GM19463 (cell line): ENCODE measurements around the gene CNTNAP5.

Experiments used
- ATAC-seq: cut with Tn5 transposase; IDR thresholded peaks from one replicate; pipeline ENCODE4 v1.9.1; 2021; ENCODE audit warnings: mild to moderate bottlenecking, moderate library complexity; ENCODE audit not compliant: unreplicated experiment

The CNTNAP5 gene

DNA sequence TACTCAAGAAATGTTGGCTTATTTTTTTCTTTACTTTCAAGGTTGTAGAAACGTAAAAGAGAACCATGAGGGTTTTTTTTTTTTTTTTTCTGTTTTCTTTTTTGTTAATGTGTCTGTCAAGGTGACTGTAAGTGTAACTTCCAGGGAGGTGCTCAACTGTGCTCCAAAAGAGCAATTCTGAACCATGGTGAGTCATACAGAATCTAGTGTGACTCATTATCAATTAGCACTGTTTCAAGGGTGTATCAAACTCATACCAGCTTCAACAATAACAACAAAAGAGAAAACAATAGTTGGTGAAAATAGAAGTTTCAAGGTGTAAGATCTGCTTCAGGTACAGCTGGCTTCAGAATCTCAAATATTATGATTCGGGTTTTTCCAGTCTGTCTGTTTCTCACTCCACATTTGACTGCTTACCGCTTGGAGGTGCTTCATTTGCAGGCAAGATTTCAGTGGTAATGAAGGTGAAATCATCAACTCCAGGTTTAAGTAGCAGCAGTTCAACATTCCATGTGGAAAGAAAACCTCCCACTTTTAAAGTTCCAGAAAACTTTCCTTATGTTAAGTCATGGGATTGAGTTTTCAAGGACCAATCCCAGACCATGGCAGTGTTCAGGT lies 850.6 kb downstream of the CNTNAP5 start:
- ATAC-seq: no peak

DNA sequence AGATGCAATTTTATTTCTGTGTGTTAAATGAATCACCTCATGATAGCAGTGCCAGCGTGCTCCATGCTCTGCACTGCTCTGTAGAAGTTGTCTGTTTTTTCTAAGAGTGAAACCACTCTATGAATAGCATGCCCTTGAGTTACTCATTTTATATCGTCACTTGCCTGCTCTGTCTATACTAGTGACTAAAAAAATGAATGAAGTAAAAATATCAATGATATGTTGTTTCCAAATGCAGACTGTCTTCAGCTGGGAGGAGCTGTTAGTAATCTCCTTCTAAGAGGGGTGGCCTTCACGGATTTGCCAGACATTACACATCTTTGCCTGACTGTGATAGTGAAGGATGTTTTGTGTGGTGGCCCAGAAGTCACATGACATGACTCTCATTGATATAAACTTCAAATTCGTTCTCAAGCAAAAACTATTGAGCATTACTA lies 852.1 kb downstream of the CNTNAP5 start:
- ATAC-seq: no peak

DNA sequence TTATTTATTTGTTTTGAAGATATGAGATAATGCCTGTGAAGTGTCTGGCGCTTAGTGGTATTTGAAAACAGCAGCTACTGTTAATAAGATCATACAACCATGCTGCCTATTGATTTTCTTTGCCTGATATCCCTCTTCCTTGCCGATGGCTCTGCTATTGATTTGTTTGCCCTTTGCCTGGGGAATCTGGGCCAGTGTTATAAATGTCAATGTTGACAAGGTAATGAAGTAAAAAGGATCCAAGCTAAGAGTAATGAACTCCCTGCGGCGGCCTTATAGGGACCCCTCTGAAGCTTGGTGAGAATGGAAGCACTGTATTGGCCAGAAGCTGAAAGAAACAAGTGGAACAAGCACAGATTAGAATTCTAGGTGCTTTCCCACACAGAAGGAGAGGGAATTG lies 854.6 kb downstream of the CNTNAP5 start:
- ATAC-seq: no peak

DNA sequence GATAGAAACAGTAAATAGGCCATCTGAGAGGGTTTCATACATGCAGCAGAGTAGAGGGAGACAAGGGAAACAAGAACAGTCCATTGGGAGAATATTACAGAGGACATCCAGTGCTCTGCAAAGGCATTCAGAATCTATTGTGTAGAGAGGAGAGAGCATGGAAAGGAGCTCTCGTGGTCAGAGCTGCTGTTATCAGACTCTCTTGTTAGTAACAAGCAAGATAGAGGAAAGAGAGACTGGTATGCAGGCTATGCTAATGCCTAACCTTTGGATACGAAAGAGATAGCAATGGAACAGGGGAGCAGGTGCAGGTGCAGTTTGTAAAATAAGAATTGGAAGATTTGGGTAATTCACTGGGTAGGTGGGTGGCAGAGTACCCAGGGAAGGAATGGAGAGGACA lies 855.9 kb downstream of the CNTNAP5 start:
- ATAC-seq: no peak

GRCh38 chr2:124882423-124882822 lies 857.3 kb downstream of the CNTNAP5 start:
- no peak for ATAC-seq

DNA sequence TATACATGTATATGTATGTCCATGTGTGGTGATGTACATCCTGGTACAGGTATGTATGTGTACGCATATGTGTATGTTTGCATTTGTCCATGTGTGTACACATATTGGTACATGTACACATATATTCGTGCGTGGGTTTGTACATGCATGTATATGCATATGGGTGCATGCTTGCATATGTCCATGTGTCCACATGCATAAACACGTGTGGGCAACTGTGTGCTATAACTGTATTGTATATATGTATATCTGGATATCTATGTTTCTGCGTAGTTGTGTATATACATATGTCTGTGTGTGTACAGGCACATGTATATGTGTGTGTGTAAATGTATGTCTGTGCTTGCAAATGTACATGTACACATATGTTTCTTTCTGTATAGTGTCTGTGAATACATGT lies 858.5 kb downstream of the CNTNAP5 start:
- no peak for ATAC-seq

GRCh38 chr2:124884315-124884714 lies 859.2 kb downstream of the CNTNAP5 start:
- no peak for ATAC-seq

DNA sequence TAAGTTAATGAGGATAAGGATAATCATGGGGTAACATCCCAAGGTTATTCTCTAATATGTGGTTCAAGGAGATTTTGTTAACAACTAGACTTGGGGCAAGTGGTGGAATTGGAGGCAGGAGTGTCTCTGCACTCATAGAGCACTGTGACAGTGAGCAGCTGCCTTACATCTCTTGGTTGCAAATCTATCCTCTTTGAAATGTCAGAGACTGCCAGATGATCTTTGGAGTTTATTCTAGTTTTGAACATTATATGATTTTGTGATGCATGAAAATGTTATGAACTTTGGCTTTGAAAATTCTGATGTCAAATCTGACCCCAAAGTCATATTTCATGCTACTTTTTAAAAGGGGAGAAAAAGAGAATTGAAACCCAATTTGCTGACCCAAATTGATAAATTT lies 861.1 kb downstream of the CNTNAP5 start:
- no peak for ATAC-seq

DNA sequence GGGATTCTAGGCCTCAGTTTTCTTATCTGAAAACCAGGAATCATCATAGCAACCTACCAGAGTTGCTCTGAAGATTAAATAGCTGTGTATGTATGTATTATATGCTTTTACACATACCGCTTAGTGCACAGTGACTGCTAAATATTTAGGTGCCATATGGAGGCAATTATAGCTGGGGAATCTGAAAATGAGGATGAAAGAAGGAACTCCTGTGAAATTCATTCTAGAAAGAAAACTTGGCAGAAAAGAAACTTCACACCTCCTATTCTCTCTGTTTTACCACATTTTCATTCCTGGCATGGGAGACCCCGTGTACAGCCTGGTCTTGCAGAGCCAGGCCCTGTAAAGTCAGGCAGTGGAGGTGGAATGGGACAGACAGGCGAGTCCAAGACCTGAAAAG lies 862.4 kb downstream of the CNTNAP5 start:
- ATAC-seq: no peak

DNA sequence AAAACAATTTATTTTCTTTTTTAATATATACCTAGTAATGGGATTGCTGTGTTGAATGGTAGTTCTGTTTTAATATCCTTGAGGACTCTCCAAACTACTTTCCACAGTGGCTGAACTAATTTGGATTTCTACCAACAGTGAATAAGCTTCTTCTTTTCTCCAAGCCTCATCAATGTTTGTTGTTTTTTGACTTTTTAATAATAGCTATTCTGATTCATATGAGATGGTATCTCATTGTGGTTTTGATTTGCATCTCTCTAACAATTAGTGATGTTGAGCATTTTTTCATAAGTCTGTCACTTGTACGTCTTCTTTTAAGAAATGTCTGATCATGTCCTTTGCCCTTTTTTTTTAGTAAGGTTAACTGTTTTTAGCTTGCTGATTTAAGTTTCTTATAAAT lies 863.3 kb downstream of the CNTNAP5 start:
- no peak for ATAC-seq

- ATAC-seq: no peak
These were observed 869.1 kb downstream of the CNTNAP5 start for GRCh38 chr2:124894199-124894598.

- ATAC-seq: no peak
These were observed 873.7 kb downstream of the CNTNAP5 start for GRCh38 chr2:124898827-124899226.

DNA sequence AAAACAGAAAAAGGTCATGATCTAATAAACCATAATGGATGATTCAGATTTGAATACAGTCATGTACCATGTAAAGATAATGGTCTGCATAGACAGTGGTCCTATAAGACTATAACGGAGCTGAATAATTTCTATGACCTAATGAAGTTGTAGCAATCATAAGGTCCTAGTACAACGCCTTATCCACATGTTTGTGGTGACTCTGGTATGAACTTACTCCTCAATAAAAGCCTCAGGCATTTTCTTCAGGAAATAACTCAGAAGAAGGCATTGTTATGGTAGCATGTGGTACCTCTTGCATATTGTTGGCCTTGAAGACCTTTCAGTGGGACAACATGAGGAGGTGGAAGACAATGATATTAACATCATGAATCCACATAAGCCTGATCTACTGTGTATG lies 883.3 kb downstream of the CNTNAP5 start:
- no peak for ATAC-seq

DNA sequence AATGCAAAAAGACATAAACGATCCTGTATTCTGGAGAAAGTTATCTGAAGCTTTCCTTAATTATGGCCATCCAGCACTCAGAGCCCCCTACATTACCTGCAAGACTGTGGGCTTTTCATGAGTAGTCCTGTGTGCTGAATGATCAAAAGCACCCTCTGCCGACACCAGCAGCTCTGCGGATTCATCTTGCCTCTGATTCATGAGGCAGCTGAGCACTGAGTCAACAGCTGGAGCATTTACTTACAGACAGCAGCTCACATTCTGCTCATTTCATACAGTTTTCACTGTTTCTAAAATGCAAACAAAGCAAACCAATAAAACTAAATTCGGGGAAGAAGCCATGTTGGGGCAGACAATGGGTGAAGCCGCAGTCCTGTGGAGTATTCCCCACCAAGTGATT lies 886.5 kb downstream of the CNTNAP5 start:
- no peak for ATAC-seq

- ATAC-seq: no peak
These were observed 888.8 kb downstream of the CNTNAP5 start for GRCh38 chr2:124913868-124914267.

GRCh38 chr2:124915567-124915966 lies 890.5 kb downstream of the CNTNAP5 start:
- ATAC-seq: no peak

DNA sequence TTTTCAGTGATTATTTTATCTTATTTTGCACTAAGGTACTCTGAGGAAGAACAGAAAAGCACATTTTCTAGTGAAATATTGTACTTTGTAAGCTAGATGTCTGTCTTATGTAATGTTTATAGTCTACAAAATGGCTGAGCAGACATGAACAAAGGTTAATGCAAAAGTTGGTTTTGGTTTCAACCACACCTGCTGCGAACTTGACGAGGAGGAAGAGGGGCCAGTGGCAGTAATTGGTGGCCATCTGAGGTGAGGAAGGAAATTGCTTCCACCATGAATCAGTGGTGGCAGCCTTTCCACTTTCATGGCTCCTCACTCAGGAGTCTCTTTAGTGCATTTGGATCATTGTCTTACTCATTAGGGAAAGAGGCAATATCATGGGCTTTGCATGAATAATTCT lies 894.2 kb downstream of the CNTNAP5 start:
- ATAC-seq: no peak

DNA sequence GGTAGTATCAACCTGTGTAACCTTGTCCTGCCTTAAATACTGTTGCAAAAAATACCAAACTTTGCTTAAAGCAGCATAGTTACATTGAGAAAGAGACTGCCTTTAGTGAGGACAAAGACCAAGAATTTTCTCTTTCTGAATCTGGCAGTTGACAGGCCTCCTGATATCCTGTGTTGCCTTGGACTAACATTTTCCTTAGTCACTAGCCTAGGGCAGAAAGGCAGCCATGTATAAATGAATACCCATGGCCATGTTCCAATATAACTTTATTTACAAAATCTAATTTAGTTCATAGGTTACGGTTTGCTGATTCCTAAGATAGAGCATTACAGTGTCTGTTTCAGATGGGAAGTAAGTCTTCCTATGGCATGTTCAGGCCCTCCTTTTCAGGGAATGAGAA lies 895.4 kb downstream of the CNTNAP5 start:
- ATAC-seq: no peak

- no peak for ATAC-seq
These were observed 896.1 kb downstream of the CNTNAP5 start for GRCh38 chr2:124921191-124921590.

- ATAC-seq: no peak
These were observed 898.0 kb downstream of the CNTNAP5 start for GRCh38 chr2:124923097-124923496.

DNA sequence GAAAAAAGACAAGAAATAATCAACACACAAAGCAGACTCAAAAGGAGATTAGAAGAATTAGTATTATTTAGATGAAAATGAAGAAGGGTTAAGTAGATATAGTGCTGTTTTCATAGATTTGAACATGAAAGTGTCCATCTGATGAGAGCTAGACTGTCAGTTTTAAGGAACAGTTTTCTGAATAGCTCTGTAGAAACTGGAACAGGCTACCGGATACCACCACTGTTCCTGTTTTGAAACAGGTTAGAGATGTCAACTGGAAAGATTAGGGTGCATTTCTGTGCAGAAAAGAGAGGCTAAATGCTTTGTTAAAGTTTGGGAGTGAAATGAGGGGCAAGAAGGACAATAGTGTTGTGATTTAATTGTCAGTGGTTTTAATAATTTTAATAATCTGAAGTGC lies 908.8 kb downstream of the CNTNAP5 start:
- ATAC-seq: no peak

- no peak for ATAC-seq
These were observed 928.8 kb downstream of the CNTNAP5 start for GRCh38 chr2:124953921-124954320.

DNA sequence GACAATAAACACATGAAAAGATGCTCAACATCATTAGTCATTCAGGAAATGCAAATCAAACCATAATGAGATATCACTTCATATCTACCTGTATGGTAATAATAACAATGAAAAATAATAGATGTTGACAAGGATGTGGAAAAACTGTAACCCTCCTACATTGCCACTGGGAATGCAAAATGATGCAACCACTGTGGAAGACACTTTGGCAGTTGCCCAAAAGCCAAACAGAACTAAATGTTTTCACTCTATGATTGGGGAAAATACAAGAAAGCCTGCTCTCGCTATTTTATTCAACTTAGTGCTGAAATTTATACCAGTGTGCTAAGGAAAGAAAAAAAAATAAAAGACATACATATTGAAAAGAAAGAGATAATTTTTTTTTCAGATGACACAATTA lies 934.5 kb downstream of the CNTNAP5 start:
- no peak for ATAC-seq
